Measurements from ENCODE around the gene THADA.

DNA sequence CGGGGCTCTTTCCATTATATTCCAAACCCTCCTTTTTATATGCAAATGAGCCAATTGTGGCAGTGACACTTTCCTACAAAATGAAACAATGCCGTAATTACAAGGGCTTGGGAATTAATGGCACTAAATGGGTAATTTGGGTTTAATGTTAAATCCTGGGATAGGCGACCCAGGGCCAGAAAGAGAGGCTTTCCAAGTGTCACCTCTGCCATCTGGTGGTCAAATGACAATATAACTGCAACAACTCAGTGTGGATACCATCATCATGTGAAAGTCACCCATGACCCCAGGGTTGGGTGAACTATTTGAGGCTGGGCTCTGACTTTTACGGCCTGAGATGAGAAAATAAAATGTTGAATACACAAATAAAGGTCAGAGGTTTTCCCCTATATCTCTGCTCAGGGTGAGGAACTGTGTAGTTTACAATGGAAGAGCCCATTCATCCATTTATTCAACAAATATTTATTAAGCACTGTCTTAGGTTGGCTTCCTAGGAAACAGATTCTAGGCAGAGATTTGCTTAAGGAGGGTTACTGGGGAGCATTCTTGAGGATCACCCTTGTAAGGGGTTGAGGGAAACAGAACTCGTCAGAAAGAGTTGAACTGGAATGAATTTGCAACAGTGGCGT lies 13.6 kb upstream of the THADA start:
- TF ChIP-seq, protein P1, sequence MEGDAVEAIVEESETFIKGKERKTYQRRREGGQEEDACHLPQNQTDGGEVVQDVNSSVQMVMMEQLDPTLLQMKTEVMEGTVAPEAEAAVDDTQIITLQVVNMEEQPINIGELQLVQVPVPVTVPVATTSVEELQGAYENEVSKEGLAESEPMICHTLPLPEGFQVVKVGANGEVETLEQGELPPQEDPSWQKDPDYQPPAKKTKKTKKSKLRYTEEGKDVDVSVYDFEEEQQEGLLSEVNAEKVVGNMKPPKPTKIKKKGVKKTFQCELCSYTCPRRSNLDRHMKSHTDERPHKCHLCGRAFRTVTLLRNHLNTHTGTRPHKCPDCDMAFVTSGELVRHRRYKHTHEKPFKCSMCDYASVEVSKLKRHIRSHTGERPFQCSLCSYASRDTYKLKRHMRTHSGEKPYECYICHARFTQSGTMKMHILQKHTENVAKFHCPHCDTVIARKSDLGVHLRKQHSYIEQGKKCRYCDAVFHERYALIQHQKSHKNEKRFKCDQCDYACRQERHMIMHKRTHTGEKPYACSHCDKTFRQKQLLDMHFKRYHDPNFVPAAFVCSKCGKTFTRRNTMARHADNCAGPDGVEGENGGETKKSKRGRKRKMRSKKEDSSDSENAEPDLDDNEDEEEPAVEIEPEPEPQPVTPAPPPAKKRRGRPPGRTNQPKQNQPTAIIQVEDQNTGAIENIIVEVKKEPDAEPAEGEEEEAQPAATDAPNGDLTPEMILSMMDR (IDR thresholded peaks at IDR 0.05) = peak; percentile 77
- no peak for TF ChIP-seq EZH2 (IDR thresholded peaks at IDR 0.05)
- TF ChIP-seq EZH2phosphoT487 (IDR thresholded peaks at IDR 0.05) = no peak

Data from neural progenitor cell (in vitro differentiated cells).